ENCODE measurements around the gene PRSS53. TPM values are rescaled to one million over a fixed set of nuclear protein-coding genes. Genes with fewer than 3 reads are reported as not detected.

The PRSS53 gene
- total RNA-seq, 1 experiment from 2014 or later: 2.8 TPM

- Histone ChIP-seq H2BK12ac (ENCODE audit: insufficient read length, low read depth, low read length) (no peak overlapping the region), H3K27ac (ENCODE audit: insufficient read length, low read depth, low read length) (no peak overlapping the region), H3K4me2 (ENCODE audit: insufficient read depth, insufficient read length, low read length) (no peak overlapping the region), H3K27me3 (ENCODE audit: insufficient read depth, low read length) (no peaks in the 10 kb centered on the region), H3K23me2 (ENCODE audit: insufficient read length, low read depth, low read length, poor library complexity, severe bottlenecking) (no peaks in the 10 kb centered on the region), H3K56ac (ENCODE audit: insufficient read length, low read depth, low read length) (no peak overlapping the region), H3K9ac (ENCODE audit: extremely low read depth, insufficient read length, low read length) (no peak overlapping the region), H3K79me2 (ENCODE audit: insufficient read depth, low read length) (no peaks in the 10 kb centered on the region), H4K5ac (ENCODE audit: insufficient read length, low read depth, low read length) (no peak overlapping the region), H3K4me1 (ENCODE audit: insufficient read depth, low read length) (peaks cover 2% of the 10 kb centered on the region; the same call in 1 of the 2 replicates), H3K18ac (ENCODE audit: insufficient read length, low read depth, low read length) (no peak overlapping the region), H3K14ac (ENCODE audit: insufficient read depth, low read length) (no peak overlapping the region), H3K9me3 (ENCODE audit: control insufficient read depth, low read depth, low read length) (no peaks in the 10 kb centered on the region), H3K79me1 (ENCODE audit: insufficient read depth, low read depth, low read length, poor library complexity, severe bottlenecking) (no peaks in the 10 kb centered on the region), H4K20me1 (ENCODE audit: control insufficient read depth, insufficient read depth, insufficient read length) (no peaks in the 10 kb centered on the region), H3T11ph (ENCODE audit: low read length) (no peak overlapping the region), H4K91ac (ENCODE audit: insufficient read length, low read depth, low read length) (no peak overlapping the region), H2BK5ac (ENCODE audit: insufficient read length, low read length) (no peak overlapping the region), H2AFZ (ENCODE audit: low read length) (no peak overlapping the region), H3K23ac (ENCODE audit: insufficient read length, low read depth, low read length) (no peak overlapping the region), H2BK20ac (ENCODE audit: low read depth, low read length, poor library complexity, severe bottlenecking) (no peak overlapping the region), H2BK15ac (ENCODE audit: low read depth, low read length) (no peak overlapping the region), H3K4ac (ENCODE audit: low read depth, low read length) (no peak overlapping the region), H2AK5ac (ENCODE audit: insufficient read length, low read length) (no peak overlapping the region), H4K8ac (replicated peaks; ENCODE audit: insufficient read length, low read depth, low read length) (no peak overlapping the region), H2BK120ac (ENCODE audit: low read depth, low read length, poor library complexity, severe bottlenecking) (no peak overlapping the region)
- WGBS (ENCODE audit: extremely low coverage, insufficient read length, low lambda C conversion rate): no CpG with 5 or more reads among the region's 3 CpGs
- peaks cover 21 to 45% (median 41%) of the 10 kb centered on the region in 3 experiments; a peak in 6 of 7 replicates for H3K36me3 Mint-ChIP-seq (ENCODE audit: insufficient read depth in 1 of 3, low read depth in 3 of 3)
- peaks cover 6 to 7% of the 10 kb centered on the region in 2 experiments for H3K4me1 Mint-ChIP-seq
- no peaks in the 10 kb centered on the region for H3K27me3 Mint-ChIP-seq (ENCODE audit: low read depth)
- TF ChIP-seq, protein P1, sequence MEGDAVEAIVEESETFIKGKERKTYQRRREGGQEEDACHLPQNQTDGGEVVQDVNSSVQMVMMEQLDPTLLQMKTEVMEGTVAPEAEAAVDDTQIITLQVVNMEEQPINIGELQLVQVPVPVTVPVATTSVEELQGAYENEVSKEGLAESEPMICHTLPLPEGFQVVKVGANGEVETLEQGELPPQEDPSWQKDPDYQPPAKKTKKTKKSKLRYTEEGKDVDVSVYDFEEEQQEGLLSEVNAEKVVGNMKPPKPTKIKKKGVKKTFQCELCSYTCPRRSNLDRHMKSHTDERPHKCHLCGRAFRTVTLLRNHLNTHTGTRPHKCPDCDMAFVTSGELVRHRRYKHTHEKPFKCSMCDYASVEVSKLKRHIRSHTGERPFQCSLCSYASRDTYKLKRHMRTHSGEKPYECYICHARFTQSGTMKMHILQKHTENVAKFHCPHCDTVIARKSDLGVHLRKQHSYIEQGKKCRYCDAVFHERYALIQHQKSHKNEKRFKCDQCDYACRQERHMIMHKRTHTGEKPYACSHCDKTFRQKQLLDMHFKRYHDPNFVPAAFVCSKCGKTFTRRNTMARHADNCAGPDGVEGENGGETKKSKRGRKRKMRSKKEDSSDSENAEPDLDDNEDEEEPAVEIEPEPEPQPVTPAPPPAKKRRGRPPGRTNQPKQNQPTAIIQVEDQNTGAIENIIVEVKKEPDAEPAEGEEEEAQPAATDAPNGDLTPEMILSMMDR (conservative IDR thresholded peaks at IDR 0.05): no peak
- no peaks in the 10 kb centered on the region for H3K9me3 Mint-ChIP-seq
- no peak for DNase-seq
- H3K27ac Mint-ChIP-seq: peak overlapping the region in 2 of 3 experiments; percentile 1 to 78; a peak in 3 of 7 replicates
- no peak overlapping the region for H3K4me3 Mint-ChIP-seq
Observed at GRCh38 chr16:31125844-31126243, 37.1 kb upstream of the PRSS53 start.

Data from H9 (cell line).